ENCODE measurements around the gene KRTAP12-4.
A peak's percentile ranks its signal among the peaks of the same experiment; 100 is the strongest.
"Not testable (repeated sequence)": the region's sequence is repeated elsewhere in the genome, so short reads cannot be mapped to it uniquely, and the experiment has no call there.

KRTAP12-4 gene

DNA sequence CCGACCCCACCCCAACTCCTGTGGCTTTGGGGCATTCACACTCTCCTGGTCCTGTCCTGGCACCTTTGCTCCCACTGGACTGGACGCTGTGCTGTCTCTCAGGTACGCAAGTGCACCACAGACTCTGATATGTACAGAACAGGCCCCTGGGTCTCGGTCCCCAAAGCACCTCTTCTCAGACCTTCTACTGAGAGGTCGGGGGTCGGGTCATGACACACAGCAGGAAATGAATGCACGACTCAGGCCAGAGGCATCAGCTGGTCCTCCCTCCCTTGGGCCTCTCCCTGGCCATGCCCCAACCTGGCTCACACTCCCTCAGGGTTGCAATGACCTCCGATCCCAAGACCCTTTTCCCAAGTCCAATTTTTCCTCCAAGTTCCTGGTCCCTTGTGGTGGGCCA, 40.7 kb upstream of the KRTAP12-4 start:
- Mint-ChIP-seq H3K27me3 (ENCODE audit: low read depth) (peaks cover 81% of the 10 kb centered on the region), H3K4me3 (no peak overlapping the region), H3K9me3 (peaks cover 27% of the 10 kb centered on the region), H3K27ac (no peak overlapping the region), H3K4me1 (ENCODE audit: low read depth) (peaks cover 3% of the 10 kb centered on the region), H3K36me3 (ENCODE audit: low read depth) (peaks cover 1% of the 10 kb centered on the region)

DNA sequence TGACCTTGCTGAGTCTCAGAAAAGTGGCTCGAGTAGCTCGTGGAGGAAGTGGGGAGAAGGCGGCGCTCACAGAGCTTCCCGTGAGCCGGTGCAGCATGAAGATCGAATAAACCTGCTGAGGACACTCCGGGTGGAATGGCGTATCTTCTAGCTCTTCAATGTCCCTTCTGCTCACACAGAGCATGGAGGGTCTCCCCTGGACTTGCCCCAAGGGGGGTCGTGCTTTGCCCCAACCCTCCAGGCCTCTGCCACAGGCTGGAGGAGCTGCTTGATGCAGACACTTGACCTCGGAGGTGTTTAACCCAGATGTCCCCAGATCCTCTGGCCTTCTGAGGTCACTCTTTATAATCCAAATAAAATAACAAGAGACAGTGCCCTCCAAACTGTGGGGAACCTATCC, 40.3 kb upstream of the KRTAP12-4 start:
- Mint-ChIP-seq H3K27ac (no peak overlapping the region), H3K4me3 (no peak overlapping the region), H3K4me1 (ENCODE audit: low read depth) (peaks cover 3% of the 10 kb centered on the region), H3K9me3 (peaks cover 27% of the 10 kb centered on the region), H3K36me3 (ENCODE audit: low read depth) (peaks cover 1% of the 10 kb centered on the region), H3K27me3 (ENCODE audit: low read depth) (peaks cover 81% of the 10 kb centered on the region)

DNA sequence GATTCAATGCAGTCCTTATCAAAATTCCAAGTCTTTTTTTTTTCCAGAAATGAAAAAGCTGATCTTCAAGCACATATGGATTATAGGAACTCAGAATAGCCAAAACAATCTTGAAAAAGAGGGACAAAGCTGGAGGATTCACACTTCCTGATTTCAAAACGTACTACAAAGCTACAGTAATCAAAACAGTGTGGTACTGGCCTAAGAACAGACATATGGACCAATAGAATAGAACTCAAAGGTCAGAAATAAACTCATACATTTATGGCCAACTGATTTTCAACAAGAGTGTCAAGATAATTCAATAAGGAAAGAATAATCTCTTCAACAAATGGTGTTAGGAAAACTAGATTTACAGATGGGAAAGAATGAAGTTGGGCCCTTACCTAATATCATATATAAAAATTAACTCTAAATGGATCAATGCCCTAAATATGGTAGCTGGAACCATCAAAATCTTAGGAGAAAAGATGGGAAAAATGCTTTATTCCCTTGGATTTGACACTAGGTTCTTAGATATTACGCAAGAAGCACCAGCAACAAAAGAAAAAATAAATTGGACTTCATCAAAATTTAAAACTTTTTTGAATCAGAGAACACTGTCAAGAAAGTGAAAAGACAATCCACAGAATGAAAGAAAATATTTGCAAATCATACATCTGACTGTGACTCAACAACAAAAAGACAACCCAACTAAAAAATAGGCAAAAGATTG, 38.5 kb upstream of the KRTAP12-4 start:
- Mint-ChIP-seq H3K4me3 (no peak overlapping the region), H3K4me1 (ENCODE audit: low read depth) (peaks cover 3% of the 10 kb centered on the region), H3K9me3 (peaks cover 27% of the 10 kb centered on the region), H3K27ac (no peak overlapping the region), H3K27me3 (ENCODE audit: low read depth) (peaks cover 66% of the 10 kb centered on the region), H3K36me3 (ENCODE audit: low read depth) (peaks cover 1% of the 10 kb centered on the region)

DNA sequence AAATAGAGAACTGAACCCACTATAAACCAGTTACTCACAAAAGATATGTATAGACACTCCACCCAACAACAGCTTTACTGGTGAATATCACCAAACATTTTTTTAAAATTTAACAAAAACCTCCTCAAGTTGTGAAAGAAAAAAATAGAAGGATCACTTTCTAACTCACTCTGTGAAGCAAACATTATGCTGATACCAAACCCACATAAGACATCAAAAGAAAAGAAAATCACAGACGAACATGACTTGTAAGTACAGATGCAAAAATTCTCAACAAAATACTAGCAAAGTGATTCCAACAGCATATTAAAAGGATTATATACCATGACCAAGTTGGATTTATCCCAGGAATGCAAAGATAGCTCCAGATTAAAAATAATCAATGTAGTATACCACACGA, 37.2 kb upstream of the KRTAP12-4 start:
- no peak overlapping the region for H3K27ac Mint-ChIP-seq
- no peak overlapping the region for H3K4me3 Mint-ChIP-seq
- peaks cover 57% of the 10 kb centered on the region for H3K27me3 Mint-ChIP-seq (ENCODE audit: low read depth)
- H3K36me3 Mint-ChIP-seq (ENCODE audit: low read depth) = peaks cover 1% of the 10 kb centered on the region
- peaks cover 27% of the 10 kb centered on the region for H3K9me3 Mint-ChIP-seq
- H3K4me1 Mint-ChIP-seq (ENCODE audit: low read depth) = peaks cover 6% of the 10 kb centered on the region

DNA sequence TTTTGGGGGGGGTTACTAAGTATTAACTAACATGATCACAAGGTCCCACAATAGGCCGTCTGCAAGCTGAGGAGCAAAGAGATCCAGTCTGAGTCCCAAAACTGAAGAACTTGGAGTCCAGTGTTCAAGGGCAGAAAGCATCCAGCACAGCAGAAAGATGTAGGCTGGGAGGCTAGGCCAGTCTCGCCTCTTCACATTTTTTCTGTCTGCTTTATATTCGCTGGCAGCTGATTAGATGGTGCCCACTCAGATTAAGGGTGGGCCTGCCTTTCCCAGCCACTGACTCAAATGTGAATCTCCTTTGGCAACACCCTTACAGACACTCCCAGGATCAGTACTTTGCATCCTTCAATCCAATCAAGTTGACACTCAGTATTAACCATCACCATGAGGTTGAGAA, 35.3 kb upstream of the KRTAP12-4 start:
- not testable (repeated sequence) for H3K27ac Mint-ChIP-seq; H3K4me3 Mint-ChIP-seq; H3K36me3 Mint-ChIP-seq (ENCODE audit: low read depth)
- peaks cover 27% of the 10 kb centered on the region for H3K9me3 Mint-ChIP-seq
- H3K27me3 Mint-ChIP-seq (ENCODE audit: low read depth) = peaks cover 49% of the 10 kb centered on the region
- H3K4me1 Mint-ChIP-seq (ENCODE audit: low read depth) = peaks cover 16% of the 10 kb centered on the region

DNA sequence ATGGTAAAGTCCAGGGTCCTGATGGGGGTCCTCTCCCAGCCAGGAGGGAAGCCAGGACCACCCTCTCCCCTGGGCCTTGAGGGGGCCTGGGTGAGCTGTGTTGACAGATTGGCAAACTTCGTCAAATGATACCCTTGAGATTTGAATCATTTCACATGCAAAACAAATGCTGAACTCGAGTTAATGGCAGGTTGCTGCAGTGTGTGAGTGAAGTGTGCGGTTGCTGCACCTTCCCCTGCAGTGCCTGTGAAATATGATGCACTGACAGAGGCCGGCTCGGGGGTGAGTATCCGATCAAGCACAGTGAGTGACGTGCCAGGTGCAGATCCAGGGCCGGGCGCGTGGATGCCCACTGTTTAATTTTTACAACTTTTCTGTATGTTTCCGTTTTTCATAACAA, 33.2 kb upstream of the KRTAP12-4 start:
- Mint-ChIP-seq H3K4me1 (ENCODE audit: low read depth) (peaks cover 17% of the 10 kb centered on the region), H3K9me3 (peaks cover 14% of the 10 kb centered on the region), H3K4me3 (no peak overlapping the region), H3K27me3 (ENCODE audit: low read depth) (peaks cover 34% of the 10 kb centered on the region), H3K36me3 (ENCODE audit: low read depth) (peaks cover 1% of the 10 kb centered on the region), H3K27ac (no peak overlapping the region)

DNA sequence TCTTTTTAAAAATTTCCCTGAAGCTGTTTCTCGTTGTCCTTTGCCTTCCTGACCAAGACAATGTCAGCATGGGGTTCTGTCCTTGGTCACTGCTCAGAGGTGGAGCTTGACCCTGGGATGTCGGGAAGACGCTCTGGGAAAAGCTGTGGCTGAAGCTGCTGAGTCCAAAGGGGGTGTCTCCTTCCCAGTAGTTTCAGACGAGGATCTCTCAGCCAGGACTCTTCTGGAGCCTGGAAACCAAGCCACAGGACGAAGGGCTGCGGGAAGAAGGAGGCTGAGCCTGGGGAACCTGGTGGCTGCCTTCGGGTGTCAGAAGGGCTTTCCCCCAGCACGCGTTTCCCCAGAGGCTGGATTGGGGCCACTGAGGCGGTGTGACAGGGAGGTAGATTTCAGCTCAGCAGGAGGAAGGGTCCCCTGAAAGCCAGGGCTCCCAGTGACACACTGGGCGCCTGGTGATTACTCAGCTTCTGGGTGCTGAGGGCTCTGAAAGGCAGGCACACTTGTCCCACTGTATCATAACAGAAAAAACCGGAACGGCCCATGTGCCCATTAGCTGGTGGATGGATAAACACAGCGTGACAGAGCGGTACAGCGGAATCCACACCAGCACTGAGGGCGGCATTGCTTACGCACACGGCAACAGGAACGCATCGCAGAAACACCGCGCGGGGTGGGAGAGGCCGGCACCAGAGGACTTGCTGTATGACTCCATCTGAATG, 32.5 kb upstream of the KRTAP12-4 start:
- no peaks in the 10 kb centered on the region for H3K36me3 Mint-ChIP-seq (ENCODE audit: low read depth)
- H3K27ac Mint-ChIP-seq = peak overlapping the region; percentile 7
- peaks cover 7% of the 10 kb centered on the region for H3K9me3 Mint-ChIP-seq
- H3K27me3 Mint-ChIP-seq (ENCODE audit: low read depth) = peaks cover 35% of the 10 kb centered on the region
- H3K4me3 Mint-ChIP-seq = no peak overlapping the region
- peaks cover 17% of the 10 kb centered on the region for H3K4me1 Mint-ChIP-seq (ENCODE audit: low read depth)

DNA sequence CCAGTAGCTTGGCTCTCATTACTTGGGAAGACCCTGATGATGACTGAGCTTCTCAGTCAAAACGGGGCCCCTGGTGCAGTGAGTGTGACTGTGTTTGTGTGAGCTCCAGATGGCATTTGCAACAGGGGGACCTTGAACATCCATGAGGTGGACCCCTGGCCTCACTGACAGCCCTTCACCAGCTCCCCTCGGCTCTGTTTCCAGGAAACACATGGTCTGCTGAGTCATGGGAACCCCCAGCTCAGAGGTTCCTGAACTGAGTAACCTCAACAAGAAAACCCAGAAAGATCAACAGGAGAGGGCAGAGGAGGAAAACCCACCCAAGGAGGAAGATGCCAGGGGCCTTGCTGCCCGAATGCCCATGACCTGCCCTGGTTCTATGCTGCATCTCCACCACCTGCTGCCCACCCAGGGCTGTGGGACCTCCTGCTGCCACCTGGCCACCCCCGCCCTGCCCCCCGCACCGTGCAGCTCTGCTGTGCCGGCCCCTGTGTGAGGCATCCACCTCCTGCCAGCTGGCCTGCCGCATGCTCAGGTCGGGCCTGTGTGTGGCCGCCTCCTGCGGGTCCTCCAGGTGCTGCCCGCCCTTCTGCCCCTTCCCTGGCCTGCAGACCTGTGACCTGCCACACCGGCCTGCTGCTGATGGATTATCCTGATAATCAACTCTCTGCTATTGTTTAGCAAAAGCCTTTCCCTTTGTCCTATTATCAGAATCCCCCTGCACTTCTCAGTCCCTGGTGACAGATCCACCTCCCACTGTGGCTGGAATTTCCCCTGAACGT, 31.7 kb upstream of the KRTAP12-4 start:
- H3K9me3 Mint-ChIP-seq = peaks cover 1% of the 10 kb centered on the region
- peaks cover 14% of the 10 kb centered on the region for H3K4me1 Mint-ChIP-seq (ENCODE audit: low read depth)
- H3K36me3 Mint-ChIP-seq (ENCODE audit: low read depth) = no peaks in the 10 kb centered on the region
- H3K4me3 Mint-ChIP-seq = peak overlapping the region; percentile 51
- peaks cover 29% of the 10 kb centered on the region for H3K27me3 Mint-ChIP-seq (ENCODE audit: low read depth)
- peak overlapping the region; percentile 52 for H3K27ac Mint-ChIP-seq

DNA sequence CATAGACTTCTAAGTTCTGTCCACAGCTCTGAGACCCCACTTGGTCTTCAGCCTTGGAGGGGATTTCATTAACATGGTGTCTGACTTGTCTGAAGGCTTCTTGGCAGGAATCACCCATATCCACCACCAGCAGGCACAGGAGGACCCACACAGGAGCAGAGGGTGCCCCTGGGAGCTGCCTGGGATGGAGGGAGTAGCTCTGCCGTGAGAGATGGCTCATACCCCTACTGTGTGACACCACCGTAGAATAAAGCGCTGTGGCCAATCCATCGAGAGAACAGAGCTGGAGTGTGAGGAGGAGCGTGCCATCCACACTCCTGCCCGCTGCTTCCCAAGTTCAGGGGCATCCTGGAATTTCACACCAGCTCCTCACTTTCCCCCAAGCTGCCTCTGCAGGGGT, 30.6 kb upstream of the KRTAP12-4 start:
- peaks cover 29% of the 10 kb centered on the region for H3K27me3 Mint-ChIP-seq (ENCODE audit: low read depth)
- H3K4me3 Mint-ChIP-seq; H3K27ac Mint-ChIP-seq; H3K36me3 Mint-ChIP-seq (ENCODE audit: low read depth); H3K9me3 Mint-ChIP-seq: not testable (repeated sequence)
- peaks cover 14% of the 10 kb centered on the region for H3K4me1 Mint-ChIP-seq (ENCODE audit: low read depth)

DNA sequence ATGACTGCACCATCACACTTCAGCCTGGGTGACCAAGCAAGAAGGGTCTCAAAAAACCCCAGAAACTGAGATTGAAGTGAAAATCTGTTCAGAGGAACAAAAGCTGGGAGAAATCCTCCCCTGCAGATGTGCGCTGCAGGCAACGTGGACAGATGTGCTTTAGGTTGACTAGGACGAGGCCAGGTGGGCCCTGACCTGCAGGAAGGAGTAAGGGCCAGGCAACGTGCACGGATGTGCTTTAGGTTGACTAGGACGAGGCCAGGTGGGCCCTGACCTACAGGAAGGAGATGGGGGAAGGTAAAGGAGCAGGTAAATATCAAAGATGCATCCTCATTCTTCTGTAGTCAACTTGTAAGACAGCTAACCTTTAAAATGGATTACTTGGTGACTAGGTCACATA, 30.0 kb upstream of the KRTAP12-4 start:
- Mint-ChIP-seq H3K4me3 (no peak overlapping the region), H3K9me3 (no peaks in the 10 kb centered on the region), H3K27ac (no peak overlapping the region), H3K4me1 (ENCODE audit: low read depth) (peaks cover 14% of the 10 kb centered on the region), H3K27me3 (ENCODE audit: low read depth) (peaks cover 32% of the 10 kb centered on the region), H3K36me3 (ENCODE audit: low read depth) (no peaks in the 10 kb centered on the region)

DNA sequence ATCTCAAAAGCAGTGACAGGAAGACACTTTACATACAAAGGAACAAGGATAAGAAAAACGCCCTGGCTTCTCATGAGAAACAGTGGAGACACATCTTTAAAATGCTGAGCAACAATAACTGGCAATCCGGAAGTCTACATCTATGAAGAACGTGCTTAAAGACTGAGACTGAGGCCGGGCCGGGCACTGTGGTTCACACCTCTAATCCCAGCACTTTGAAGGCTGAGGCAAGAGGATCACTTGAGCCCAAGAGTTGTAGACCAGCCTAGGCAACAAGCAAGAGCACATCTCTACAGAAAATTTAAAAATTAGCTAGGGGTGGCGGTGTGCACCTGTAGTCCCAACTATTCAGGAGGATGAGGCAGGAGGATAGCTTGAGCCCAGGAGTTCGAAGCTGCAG, 29.6 kb upstream of the KRTAP12-4 start:
- Mint-ChIP-seq H3K27ac (no peak overlapping the region), H3K36me3 (ENCODE audit: low read depth) (no peaks in the 10 kb centered on the region), H3K27me3 (ENCODE audit: low read depth) (peaks cover 35% of the 10 kb centered on the region), H3K4me3 (no peak overlapping the region), H3K4me1 (ENCODE audit: low read depth) (peaks cover 14% of the 10 kb centered on the region), H3K9me3 (no peaks in the 10 kb centered on the region)

DNA sequence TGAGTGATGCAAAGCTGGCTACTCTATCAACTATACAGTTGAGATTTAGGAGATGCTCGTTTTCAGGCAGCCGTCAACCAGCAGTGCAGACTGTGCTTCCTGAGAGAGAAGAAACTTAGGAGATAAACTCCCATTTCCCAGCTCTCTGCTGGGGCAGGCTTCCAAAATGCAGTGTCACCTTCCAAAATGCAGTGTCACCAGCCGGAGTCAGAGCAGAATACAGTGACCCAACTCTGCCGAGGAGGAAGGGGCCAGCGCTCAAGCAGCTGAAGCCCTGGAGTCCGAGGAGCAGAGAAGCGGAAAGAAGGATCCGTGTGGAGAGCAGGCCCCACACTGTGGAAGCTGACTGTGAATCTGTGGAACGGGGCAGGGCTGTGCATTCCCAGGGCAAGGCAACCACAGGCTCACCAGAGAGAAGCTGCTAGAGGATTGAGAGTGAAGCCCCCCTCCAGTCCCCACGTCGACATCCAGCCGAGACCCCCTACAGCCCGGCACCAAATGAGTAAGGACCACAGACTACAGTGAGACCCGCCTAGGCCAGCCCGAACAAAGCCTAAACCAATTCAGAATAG, 28.2 kb upstream of the KRTAP12-4 start:
- H3K4me1 Mint-ChIP-seq (ENCODE audit: low read depth) = peaks cover 14% of the 10 kb centered on the region
- H3K27me3 Mint-ChIP-seq (ENCODE audit: low read depth) = peaks cover 35% of the 10 kb centered on the region
- no peaks in the 10 kb centered on the region for H3K36me3 Mint-ChIP-seq (ENCODE audit: low read depth)
- no peak overlapping the region for H3K4me3 Mint-ChIP-seq
- no peaks in the 10 kb centered on the region for H3K9me3 Mint-ChIP-seq
- H3K27ac Mint-ChIP-seq = no peak overlapping the region

DNA sequence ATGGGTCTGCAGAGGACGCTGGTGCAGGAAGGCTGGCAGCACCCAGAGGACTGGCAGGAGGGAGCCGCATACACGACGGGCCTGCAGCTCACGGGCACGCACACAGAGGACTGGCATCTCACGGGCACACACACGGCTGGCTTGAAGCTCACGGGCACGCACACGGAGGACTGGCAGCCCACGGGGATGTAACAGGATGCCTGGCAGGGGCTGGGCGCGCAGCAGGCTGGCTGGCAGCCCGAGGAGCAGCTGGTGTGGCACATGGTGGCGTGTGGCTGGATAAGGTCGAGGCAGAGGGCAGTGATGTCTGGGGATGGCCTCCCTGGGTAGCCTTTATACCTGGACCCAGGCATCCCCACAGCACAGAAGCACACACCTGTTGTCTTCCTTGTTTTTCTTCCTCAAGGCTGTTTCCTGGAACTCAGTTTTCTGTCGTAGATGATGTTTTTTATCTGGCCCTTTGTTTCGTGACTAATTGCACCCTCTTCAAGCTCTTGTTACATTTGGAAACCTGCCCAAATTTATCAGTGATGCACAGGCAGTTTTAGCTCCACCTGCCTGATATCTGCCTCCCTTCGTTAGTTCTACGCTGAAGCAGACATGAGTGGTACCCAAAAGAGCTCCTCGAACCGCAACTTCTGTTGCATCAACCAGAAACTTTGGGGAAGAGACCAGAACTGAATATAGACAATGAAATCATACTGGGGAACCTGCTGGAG, 27.6 kb upstream of the KRTAP12-4 start, which contains the start of gene KRTAP12-1:
Gene KRTAP12-1 (minus strand): TSS at position 303 of the 719 bp plus-strand sequence. CDS start 40 bp downstream, at position 263.
- Mint-ChIP-seq H3K4me3 (no peak within 1 kb of the TSS), H3K9me3 (no peaks in the 10 kb centered on the region), H3K27ac (no peak within 1 kb of the TSS), H3K36me3 (ENCODE audit: low read depth) (no peaks in the 10 kb centered on the region), H3K4me1 (ENCODE audit: low read depth) (peaks cover 14% of the 10 kb centered on the region), H3K27me3 (ENCODE audit: low read depth) (peaks cover 33% of the 10 kb centered on the region)

DNA sequence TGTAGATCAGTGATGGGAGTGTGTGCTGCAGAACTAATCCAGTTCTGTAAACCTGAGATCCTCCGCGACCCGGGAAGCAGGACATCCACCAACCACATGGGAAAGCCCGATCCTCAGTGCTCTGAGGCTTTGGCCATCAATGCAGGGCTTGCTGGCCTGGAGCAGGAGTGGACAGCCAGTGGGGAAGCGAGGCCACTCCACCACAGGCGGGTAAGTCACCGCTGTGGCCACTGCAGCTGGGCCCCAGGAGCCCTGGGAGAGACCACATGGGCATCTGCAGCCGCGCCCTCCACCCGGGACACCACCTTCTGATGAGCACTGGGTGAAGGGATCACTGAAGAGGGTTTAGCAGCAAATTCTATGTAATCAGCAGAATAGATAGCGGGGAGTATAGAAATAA, 26.7 kb upstream of the KRTAP12-4 start:
- no peaks in the 10 kb centered on the region for H3K9me3 Mint-ChIP-seq
- H3K4me1 Mint-ChIP-seq (ENCODE audit: low read depth) = peaks cover 8% of the 10 kb centered on the region
- no peak overlapping the region for H3K27ac Mint-ChIP-seq
- H3K27me3 Mint-ChIP-seq (ENCODE audit: low read depth) = peaks cover 38% of the 10 kb centered on the region
- H3K36me3 Mint-ChIP-seq (ENCODE audit: low read depth) = no peaks in the 10 kb centered on the region
- no peak overlapping the region for H3K4me3 Mint-ChIP-seq
